H1 (cell line): Measurements from ENCODE around the gene CDK19. TPM values are rescaled to one million over a fixed set of nuclear protein-coding genes. Genes with fewer than 3 reads are reported as not detected.

ENCODE experiments used
- JUND ChIP-seq: IDR thresholded peaks from 2 replicates; pipeline ENCODE4 v1.6.1; 2011; ENCODE audit warnings: mild to moderate bottlenecking, improper control_type of control experiment, low read length
- NRF1 ChIP-seq: IDR thresholded peaks from 2 replicates; pipeline ENCODE4 v1.6.1; 2011; ENCODE audit warnings: mild to moderate bottlenecking, low read depth, low read length, improper control_type of control experiment
- PHF8 ChIP-seq: fragments of 200-600 bp; sonication (generic); conservative IDR thresholded peaks from 2 replicates; pipeline ENCODE4 v1.7.1; 2012; ENCODE audit warnings: low read depth, mild to moderate bottlenecking, inconsistent platforms, low read length, moderate library complexity
- SAP30 ChIP-seq: fragments of 300-600 bp; sonication (generic); IDR thresholded peaks from 2 replicates; pipeline ENCODE4 v1.7.1; 2012; ENCODE audit warnings: low read length, moderate library complexity, mild to moderate bottlenecking, inconsistent platforms; ENCODE audit not compliant: insufficient read depth, insufficient replicate concordance
- SP2 ChIP-seq: IDR thresholded peaks from 2 replicates; pipeline ENCODE4 v1.6.1; 2012; ENCODE audit warnings: mild to moderate bottlenecking, low read length, inconsistent platforms
- TEAD4 ChIP-seq: IDR thresholded peaks from 2 replicates; pipeline ENCODE4 v1.6.1; 2012; ENCODE audit warnings: low read depth, low read length, inconsistent platforms, mixed read lengths
- polyA plus RNA-seq, 7 experiments: library from polyadenylated mRNA; depleted of rRNA in 3 of 7; stranded (reverse) in 5 of 7; unstranded in 2 of 7; fragments of >200 nt in 5 of 7; fragments of 200-250 nt in 2 of 7; gene quantifications; 1 replicate in 5 of 7; 2 replicates in 1 of 7; 4 replicates in 1 of 7; pipeline versions ENCODE4 v1.2.1 to v1.2.3, GENCODE V29; 2011 to 2013; ENCODE audit warnings: missing spikeins in 2 of 7, mixed read lengths in 2 of 7
- total RNA-seq: library from RNA; stranded (reverse); fragmentation: NEBNext Ultra II Directional; extraction: Animal tissue kit (Norgen Biotek cat#: 25700); gene quantifications from 2 replicates; pipeline ENCODE4 v1.2.1, GENCODE V29; 2021

Gene CDK19
- total and polyA plus RNA-seq, 2 of the 8 experiments (the other 6 are each of a cell fraction or from before 2014, with no cell fraction given), result 4.9 to 12.6 TPM

GRCh38 chr6:110826236-110827129, 11.2 kb upstream of the CDK19 start (continued):
- TF ChIP-seq TEAD4, result no peak
- no peak for TF ChIP-seq PHF8
- TF ChIP-seq NRF1, result no peak
- TF ChIP-seq SP2, result no peak
- TF ChIP-seq SAP30, result no peak
- no peak for TF ChIP-seq JUND
- TF ChIP-seq, all 59 proteins: peak for 0
